Tibial artery (tissue), 4 donors: ENCODE results near the gene PTPMT1.
A peak's percentile ranks its signal among the peaks of the same experiment; 100 is the strongest.

Source experiments
- DNase-seq, 2 donors: peaks; one replicate each; pipeline ENCODE4 v3.0.0-alpha.2; 2019
- H3K27ac ChIP-seq, 2 donors: fragments of 200-600 bp; sonication (generic) in 1 of 2; 1 replicate in 1 of 2; 2 replicates in 1 of 2; pipeline ENCODE4 v1.5.1; 2018 to 2019; ENCODE audit warnings: mild to moderate bottlenecking in 1 of 2
- H3K27me3 ChIP-seq, 2 donors: fragments of 200-600 bp; sonication (generic) in 1 of 2; one replicate each; pipeline versions ENCODE4 v1.5.1 to v1.6.0; 2016 to 2019
- H3K36me3 ChIP-seq, 3 donors: fragments of 200-600 bp; sonication (generic) in 2 of 3; one replicate each; pipeline ENCODE4 v1.5.1; 2016 to 2019; ENCODE audit warnings: mild to moderate bottlenecking in 2 of 3
- H3K4me1 ChIP-seq, 4 donors: fragments of 200-600 bp; sonication (generic) in 2 of 4; 1 replicate in 3 of 4; 2 replicates in 1 of 4; pipeline ENCODE4 v1.5.1; 2016 to 2019
- H3K4me3 ChIP-seq, 2 donors: fragments of 200-600 bp; sonication (generic) in 1 of 2; 1 replicate in 1 of 2; 2 replicates in 1 of 2; pipeline ENCODE4 v1.5.1; 2018 to 2019; ENCODE audit warnings: mild to moderate bottlenecking in 2 of 2
- H3K9me3 ChIP-seq, 3 donors: fragments of 200-600 bp; sonication (generic) in 1 of 3; one replicate each; pipeline ENCODE4 v1.5.1; 2016 to 2019
- intact Hi-C: fragments of 100-400 bp; cut with DNase I; formaldehyde crosslinking; loops from one replicate; pipeline ENCODE4 v1.15.0; 2023; ENCODE audit warnings: low total_unique reads
- TF ChIP-seq, protein P1 (sequence below), 2 experiments: fragments of 200-600 bp in 1 of 2; fragments of 450-650 bp in 1 of 2; IDR thresholded peaks; one replicate each; pipeline ENCODE4 v1.5.1; 2017 to 2019; ENCODE audit warnings: antibody characterized with exemption in 2 of 2, mild to moderate bottlenecking in 1 of 2, moderate library complexity in 1 of 2

Gene PTPMT1

DNA sequence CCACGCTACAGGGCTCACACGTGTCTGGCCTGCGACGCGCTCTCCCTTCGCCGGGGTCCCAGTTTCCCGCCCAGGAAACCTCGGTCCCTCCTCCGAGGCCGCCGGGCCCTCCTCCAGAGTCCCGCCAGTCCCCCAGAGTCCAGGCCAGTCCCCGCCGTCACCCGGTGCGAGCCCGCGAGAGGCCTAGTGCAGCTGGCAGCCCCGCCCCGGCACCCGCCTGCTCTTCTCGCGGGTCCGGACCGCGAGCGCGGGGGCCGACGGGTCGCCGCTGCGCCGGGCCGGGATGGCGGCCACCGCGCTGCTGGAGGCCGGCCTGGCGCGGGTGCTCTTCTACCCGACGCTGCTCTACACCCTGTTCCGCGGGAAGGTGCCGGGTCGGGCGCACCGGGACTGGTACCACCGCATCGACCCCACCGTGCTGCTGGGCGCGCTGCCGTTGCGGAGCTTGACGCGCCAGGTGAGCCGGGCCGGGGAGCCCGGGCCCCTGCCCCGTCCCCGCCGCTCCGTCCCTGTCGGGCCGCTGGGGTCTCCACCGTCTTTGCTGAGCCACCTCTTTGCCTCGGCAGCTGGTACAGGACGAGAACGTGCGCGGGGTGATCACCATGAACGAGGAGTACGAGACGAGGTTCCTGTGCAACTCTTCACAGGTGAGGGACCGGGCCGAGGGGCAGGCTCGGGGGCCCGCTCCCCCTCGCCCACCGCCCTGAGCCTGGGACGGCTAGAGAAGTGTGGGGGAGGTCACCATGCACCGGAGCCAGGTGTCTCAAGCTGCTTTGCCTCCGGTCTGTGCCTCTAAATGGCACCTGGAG, at the start of gene PTPMT1:
PTPMT1 (plus strand) TSS at position 260 of the 809 bp plus-strand sequence; CDS start at position 284, 24 bp downstream.
- TF ChIP-seq, protein P1, sequence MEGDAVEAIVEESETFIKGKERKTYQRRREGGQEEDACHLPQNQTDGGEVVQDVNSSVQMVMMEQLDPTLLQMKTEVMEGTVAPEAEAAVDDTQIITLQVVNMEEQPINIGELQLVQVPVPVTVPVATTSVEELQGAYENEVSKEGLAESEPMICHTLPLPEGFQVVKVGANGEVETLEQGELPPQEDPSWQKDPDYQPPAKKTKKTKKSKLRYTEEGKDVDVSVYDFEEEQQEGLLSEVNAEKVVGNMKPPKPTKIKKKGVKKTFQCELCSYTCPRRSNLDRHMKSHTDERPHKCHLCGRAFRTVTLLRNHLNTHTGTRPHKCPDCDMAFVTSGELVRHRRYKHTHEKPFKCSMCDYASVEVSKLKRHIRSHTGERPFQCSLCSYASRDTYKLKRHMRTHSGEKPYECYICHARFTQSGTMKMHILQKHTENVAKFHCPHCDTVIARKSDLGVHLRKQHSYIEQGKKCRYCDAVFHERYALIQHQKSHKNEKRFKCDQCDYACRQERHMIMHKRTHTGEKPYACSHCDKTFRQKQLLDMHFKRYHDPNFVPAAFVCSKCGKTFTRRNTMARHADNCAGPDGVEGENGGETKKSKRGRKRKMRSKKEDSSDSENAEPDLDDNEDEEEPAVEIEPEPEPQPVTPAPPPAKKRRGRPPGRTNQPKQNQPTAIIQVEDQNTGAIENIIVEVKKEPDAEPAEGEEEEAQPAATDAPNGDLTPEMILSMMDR (IDR thresholded peaks at IDR 0.05), result no peak
- H3K9me3 ChIP-seq, result no peaks in the 10 kb centered on the region
- H3K36me3 ChIP-seq, result peaks cover 0 to 19% (median 0%) of the 10 kb centered on the region in 3 donors
- H3K4me3 ChIP-seq, result peak within 1 kb of the TSS; percentile 74 to 80
- intact Hi-C loops, result no loop called here
- DNase-seq, result peak; percentile 67 to 88
- H3K27ac ChIP-seq, result peak within 1 kb of the TSS; percentile 82 to 89
- peaks cover 0 to 19% (median 15%) of the 10 kb centered on the region in 4 donors for H3K4me1 ChIP-seq
- no peaks in the 10 kb centered on the region for H3K27me3 ChIP-seq

DNA sequence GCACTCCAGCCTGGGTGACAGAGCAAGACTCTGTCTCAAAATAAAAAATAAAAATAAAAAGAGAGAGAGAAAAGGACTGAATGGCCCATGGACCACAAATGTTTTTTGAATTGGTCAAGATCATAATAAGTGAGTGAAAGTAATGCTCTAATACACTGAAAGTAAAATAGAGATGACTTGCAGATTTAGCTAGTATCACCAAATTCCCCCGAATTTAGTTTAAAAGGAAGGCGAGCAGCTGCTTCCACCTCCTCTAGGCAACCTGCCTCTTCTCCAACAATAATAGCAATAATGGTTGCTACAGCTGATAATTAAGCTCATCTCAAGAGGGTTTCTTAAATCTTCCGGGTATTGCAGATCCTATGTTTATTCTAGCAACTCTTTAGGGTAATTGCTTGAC, 49.2 kb upstream of the PTPMT1 start:
- intact Hi-C loops, result no loop called here
- peak overlapping the region in 1 of 2 donors; percentile 76 for H3K27ac ChIP-seq
- H3K9me3 ChIP-seq, result no peaks in the 10 kb centered on the region
- no peaks in the 10 kb centered on the region for H3K27me3 ChIP-seq
- no peak for DNase-seq
- peaks cover 0 to 100% (median 66%) of the 10 kb centered on the region in 4 donors for H3K4me1 ChIP-seq
- TF ChIP-seq, protein P1 (IDR thresholded peaks at IDR 0.05), result no peak
- no peak overlapping the region for H3K4me3 ChIP-seq
- no peaks in the 10 kb centered on the region for H3K36me3 ChIP-seq

- H3K27me3 ChIP-seq, result no peaks in the 10 kb centered on the region
- no peaks in the 10 kb centered on the region for H3K36me3 ChIP-seq
- intact Hi-C loops, result no loop called here
- peaks cover 0 to 100% (median 63%) of the 10 kb centered on the region in 4 donors for H3K4me1 ChIP-seq
- no peaks in the 10 kb centered on the region for H3K9me3 ChIP-seq
- peak overlapping the region in 1 of 2 donors; percentile 76 for H3K27ac ChIP-seq
- H3K4me3 ChIP-seq, result no peak overlapping the region
- no peak for DNase-seq
- TF ChIP-seq, protein P1 (IDR thresholded peaks at IDR 0.05), result no peak
Measured at GRCh38 chr11:47516984-47517853, 48.2 kb upstream of the PTPMT1 start.

GRCh38 chr11:47518212-47518964, 47.0 kb upstream of the PTPMT1 start:
- peaks cover 0 to 100% (median 68%) of the 10 kb centered on the region in 4 donors for H3K4me1 ChIP-seq
- H3K27me3 ChIP-seq, result no peaks in the 10 kb centered on the region
- H3K9me3 ChIP-seq, result no peaks in the 10 kb centered on the region
- TF ChIP-seq, protein P1 (IDR thresholded peaks at IDR 0.05), result no peak
- DNase-seq, result no peak
- H3K36me3 ChIP-seq, result no peaks in the 10 kb centered on the region
- H3K4me3 ChIP-seq, result no peak overlapping the region
- intact Hi-C loops, result no loop called here
- peak overlapping the region in 1 of 2 donors; percentile 76 for H3K27ac ChIP-seq
